SKM-1 (cell line): ENCODE measurements around the gene CTIF.
"Not testable (repeated sequence)": the region's sequence is repeated elsewhere in the genome, so short reads cannot be mapped to it uniquely, and the experiment has no call there.

Experiments
- DNase-seq: peaks from one replicate; lab custom pipeline; 2025; ENCODE audit not compliant: unreplicated experiment; lab: John Stamatoyannopoulos, UW

Gene CTIF

DNA sequence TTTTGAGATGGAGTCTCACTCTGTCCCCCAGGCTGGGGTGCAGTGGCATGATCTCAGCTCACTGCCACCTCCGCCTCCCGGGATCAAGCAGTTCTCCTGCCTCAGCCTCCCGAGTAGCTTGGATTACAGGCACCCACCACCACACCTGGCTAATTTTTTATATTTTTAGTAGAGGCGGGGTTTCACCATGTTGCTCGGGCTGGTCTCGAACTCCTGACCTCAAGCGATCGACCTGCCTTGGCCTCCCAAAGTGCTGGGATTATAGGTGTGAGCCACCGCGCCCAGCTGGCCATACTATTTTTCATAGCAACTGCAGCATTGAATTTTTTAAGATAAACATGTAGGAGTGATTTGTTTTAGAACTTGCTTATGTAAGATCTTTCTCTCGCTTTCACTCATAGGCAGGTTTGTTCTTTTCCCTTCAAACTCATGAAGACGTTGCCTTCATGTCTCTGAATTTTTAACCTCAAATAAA is 273.2 kb downstream of the CTIF start:
- DNase-seq = not testable (repeated sequence)

DNA sequence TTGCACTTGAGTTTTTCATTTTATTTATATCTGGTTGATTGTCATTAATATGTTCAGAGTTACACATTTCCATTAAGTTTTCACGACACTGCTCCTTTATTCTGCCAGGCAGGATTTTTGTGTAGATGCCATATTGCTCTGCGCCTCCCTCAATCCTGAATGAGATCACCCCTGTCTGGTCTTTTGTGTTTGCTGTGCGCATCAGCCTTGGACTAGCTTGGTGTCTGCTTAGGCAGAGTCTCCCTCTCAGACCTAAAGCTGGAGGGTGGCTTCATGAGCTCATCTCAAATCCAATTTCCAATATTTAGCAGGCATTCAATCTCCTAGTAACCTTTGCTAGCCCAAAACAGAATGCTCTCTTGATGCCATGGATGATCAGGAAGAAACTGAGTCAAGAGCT is 274.5 kb downstream of the CTIF start:
- DNase-seq = no peak

DNA sequence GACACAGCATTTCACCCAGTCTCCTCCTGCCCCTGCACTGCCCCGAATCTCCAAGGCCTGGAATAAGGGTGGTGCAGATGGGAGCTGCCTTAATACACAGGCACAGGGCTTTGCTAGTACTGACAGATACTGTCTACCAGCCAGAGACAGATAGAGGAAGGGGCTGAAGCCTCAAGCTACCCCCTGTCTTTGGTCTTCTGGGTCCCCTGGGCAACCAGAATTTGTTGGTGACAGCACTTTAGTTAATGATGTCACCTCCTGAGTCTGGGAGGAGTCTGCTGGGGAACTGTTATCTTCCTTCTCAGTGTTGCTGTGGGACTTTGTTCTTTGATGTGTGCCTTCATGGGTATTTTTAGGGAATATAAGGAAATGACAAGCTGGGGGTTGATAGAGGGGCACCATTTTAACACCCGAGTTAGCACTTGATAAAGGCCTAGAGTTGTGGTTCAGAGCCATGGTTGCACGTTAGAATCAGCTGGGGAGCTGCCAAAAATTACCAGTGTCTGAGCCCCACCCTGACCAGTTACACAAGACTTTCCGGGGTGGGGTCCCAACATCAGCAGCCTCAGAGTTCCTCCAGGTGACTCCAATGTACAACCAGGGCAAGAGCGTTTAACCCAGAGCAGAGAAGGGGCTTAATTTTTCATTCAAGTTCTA is 275.1 kb downstream of the CTIF start:
- DNase-seq = no peak

DNA sequence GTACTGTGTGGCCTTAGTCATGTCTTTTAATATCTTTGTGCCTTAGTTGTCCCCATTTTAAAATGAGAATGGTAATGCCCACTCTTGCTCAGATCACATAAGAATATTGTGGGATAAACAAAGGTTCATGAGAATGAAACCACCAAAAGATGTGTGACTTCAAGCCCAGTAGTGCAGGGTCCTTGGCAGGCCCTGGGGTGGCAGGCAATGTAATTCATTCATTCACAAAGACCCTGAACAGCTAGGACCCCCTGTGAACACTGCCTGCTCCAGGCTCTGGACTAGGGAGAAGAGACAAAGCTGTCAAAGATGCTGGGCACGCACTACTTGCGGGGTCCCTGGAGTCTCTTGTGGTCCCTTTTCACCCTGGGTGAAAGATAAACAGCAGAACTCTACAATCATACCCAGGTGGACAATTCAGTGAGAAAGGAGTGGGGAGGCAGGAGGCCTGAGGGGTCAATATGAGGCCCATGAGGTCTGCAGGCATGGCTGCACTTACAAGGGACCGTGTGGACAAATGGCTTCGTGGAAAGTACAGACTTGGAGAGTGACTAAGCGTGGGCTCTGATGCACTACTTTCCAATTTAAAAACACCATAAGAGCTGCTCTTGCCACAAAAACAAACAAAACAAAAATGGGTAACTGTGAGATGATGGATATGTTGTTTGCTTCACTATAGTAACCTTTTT is 275.8 kb downstream of the CTIF start:
- DNase-seq = no peak

DNA sequence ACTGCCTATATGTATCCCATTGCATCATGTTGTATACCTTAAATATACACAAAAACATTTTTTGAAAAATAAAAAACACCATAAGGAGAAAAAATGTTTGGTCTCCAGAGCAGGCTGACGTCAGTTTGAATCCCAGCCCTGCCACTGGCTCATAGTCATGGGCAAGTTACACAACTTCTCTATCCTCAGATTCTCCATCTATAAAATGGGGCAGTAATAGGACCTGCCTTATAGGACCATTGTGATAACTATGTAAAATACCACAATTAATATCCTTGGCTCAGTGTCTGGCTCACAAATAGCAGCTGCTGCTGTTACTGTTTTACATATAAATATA is 276.3 kb downstream of the CTIF start:
- DNase-seq = no peak

DNA sequence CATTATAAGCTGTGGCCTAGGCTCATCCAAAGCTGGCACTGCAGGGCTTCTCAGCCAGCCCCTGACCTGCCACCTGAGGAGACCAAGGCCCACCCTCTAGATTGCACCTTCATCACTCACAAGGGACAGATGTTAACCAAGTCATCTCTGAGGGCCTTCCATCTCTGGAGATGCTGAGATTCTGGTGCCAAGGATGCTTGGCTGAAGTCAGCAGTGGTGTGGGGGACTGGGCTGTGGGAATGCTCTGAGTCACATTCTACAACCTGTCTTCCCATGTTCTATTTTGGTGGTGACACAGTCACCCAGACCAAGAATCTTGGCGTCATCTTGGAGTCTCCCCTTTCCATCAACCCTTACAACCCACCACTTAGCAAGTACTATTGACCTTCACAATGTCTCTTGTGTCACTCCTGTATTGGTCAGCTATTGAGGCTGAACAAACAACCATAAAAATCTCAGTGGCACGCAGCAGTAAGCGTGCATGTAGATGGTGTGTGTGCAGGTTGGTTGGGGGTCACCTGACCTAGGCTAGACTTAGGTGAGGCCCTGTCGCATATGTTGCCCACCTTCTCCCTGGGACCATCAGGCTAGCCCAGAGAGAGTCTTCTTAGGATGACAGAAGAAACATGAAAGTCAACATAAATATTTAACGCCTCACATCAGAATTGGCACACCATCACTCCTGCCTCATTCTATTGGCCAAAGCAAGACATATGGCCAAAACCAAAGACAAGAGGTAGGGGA is 276.9 kb downstream of the CTIF start:
- no peak for DNase-seq

DNA sequence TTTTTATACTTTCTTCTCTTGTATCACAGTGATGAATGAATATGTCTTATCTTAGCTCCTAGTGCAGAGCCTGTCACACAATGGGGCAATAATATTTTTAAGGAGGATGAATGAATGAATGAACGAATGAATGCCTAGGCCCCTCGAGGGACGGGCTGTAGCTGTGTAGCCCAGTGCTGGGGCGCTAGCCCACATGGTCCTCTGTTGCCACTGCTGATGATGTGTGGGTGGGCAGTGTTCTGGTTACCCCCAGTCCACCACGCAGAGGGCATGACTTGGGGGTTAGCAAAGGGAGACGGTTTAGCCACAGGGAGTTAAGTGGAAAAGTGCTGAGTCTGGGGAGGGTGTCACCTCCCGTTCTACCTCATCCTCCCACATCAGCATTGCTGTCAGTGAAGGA is 277.7 kb downstream of the CTIF start:
- DNase-seq = no peak

DNA sequence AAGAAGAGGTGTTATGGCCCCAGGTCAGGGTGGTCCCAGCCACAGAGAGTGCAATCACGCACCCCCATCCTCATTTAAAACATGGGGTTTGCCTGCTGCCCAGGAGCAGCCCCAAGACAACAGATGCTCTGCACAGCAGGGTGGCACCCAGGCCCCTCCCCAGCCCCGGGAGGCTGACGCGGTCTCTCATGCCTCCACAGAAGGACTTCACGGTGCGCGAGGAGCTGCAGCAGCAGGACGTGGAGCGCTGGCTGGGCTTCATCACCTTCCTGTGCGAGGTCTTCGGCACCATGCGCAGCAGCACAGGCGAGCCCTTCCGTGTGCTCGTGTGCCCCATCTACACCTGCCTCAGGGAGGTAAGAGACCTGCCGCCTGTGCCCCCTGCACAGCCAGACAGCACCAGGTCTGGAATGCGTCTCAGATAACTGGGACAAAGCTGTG is 278.2 kb downstream of the CTIF start:
- DNase-seq = no peak

DNA sequence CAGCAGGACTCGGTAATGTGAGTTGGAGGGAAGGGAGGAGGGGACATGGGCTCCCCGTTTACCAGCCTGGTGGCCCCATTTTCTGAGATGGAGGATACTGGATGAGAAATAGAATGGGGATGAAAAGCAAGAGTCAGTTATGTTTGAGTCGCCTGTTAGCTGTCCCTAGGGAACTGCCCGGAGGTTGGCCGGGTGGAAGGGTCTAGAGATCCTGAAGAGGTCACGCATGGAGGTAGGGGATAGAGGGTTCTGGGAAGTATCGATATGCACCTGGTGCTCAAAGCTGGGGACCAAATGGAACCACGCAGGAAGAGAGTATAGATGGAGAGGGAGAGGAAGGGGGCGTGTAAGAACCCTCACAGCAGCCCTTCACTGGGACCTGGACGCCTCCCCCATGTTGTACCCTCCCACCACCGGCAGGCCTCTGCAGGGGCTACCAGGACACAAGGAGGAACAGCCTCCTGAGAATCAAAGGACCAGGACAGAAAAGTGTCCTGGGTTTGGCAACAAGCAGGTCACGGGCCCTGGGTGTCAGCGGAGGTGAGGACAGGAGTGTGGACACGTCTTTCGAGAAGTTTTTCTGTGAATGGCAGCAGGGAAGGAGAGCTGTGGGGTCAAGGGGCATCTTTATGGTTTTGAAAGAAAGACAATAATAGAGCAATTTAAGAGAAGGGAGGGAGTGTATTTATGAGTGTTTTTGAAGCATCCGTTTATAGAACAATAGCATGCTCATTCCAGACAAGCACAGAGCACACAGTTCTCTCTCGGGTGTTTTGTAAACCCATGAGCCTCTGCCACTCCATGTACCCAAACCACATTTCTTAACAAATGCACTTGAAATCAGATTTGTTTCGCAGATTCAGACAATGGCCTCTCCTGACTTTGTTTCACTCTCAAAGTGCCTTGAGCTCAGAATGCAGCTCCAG is 279.8 kb downstream of the CTIF start:
- no peak for DNase-seq

DNA sequence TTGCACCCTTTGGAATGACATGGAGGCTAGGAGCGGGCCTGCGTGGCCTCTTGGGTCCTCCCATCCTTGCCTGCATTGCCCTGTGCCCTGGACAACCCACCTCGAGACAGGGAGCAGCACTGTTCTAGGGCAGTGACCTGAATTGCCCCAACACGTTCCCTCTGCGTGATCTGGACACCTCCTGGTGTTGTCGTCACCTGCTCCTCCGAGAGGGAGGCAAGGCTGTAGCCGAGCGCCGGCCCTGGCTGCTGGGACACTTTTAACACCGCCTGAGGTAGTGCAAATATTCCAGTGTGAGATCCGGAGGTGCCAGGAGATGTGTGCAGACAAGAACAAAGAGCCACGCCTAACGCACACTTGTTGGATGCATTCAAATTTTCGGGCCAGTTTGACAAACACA is 280.4 kb downstream of the CTIF start:
- no peak for DNase-seq

DNA sequence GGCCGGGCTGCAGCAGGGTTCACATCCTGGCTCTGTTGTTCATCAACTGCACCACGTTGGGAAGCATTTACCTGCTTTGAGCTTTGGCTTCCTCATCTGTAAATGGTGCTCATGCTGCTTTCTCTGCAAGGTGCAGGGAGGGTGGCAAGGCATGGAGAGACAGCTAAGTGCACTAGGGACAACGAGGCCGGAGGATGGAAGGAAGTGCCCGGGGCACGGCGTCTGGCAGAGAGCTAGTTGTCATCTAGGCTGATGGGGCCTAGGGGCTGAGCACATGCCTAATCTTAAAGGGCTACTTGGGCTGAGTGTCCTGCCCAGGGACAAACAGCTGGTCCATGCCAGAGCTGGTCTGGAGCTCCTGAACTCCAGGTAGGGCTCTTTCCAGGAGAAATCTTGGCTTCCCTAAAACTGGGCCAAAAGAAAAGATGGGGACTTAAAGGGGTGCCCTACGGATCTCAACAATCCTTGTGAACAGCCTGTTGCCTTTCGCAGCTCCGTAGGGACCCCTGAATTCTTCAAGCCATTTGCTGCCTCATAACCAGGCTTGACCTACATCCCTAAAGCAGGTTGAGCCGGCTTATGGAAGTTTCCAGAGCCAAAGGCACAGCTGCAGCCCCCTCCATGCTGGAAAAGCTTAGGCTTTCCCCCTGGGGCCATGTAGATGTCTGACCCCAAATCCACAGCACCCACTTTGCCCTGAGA is 281.1 kb downstream of the CTIF start:
- DNase-seq = no peak

DNA sequence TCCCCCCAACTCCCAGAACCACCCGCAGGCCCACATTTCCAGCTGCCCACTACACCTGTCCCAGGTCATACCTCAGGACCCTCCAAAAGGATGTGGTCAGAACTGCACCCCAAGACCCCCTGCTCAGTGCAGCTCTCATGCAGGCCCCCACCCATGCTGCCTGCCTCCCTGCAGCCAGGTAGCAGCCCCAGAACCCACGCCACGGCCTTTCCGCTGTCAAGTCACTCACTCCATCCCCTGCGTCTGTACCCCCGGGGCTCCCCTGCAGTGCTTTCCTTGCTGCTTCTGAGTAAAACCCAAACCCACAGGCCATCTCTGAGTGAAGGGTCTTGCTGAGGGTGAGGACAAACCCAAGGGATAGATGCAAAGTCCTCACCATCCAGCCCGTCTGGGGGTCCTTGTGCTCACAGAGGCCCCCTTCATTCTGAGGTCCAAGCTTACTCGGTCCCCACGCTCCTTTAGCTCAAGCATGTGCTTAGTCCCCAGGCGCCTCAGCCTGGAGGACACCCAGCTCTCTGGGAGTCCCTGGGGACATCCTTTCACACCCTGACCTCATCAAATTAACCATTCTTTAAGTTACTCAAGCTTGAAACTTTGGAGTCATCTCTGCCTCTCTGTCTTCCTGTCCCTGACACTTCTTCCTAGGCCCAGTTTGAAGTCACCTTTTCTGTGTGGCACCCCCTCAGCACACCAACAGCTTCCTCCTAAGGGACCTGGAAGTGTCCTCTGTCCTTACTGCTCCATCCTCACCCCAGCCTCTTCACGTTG is 281.8 kb downstream of the CTIF start:
- no peak for DNase-seq

DNA sequence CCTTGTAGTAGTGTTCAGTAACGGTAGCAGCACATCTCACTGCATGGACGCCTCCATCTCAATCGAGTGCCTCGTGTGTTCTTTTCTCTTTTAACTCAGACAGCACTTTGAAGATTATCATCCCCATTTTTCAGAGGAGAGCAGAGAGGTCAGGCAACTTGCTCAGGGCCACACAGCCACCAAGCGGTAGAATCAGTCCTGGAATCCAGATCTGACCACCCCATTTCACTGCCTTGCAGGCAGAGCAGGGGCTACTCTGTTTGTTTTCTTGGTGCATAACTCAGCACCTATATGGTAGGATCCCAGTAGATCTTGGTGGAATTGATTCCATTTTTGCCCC is 282.4 kb downstream of the CTIF start:
- no peak for DNase-seq

DNA sequence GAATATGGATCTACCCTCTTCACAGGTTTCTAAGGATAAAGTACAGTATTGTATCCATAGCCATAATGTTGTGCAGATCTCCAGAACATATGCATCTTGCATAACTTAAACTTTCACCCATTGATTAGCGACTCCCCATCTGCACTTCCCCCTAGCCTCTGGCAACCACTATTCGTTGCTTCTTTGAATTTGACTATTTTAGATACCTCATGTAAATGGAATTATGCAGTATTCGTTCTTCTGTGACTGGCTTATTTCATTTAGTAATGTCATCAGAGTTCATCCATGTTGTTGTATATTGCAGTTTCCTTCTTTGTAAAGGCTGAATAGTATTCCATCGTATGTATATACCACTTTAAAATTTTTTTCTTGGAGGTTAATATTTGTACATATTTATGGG is 283.0 kb downstream of the CTIF start:
- DNase-seq = no peak

DNA sequence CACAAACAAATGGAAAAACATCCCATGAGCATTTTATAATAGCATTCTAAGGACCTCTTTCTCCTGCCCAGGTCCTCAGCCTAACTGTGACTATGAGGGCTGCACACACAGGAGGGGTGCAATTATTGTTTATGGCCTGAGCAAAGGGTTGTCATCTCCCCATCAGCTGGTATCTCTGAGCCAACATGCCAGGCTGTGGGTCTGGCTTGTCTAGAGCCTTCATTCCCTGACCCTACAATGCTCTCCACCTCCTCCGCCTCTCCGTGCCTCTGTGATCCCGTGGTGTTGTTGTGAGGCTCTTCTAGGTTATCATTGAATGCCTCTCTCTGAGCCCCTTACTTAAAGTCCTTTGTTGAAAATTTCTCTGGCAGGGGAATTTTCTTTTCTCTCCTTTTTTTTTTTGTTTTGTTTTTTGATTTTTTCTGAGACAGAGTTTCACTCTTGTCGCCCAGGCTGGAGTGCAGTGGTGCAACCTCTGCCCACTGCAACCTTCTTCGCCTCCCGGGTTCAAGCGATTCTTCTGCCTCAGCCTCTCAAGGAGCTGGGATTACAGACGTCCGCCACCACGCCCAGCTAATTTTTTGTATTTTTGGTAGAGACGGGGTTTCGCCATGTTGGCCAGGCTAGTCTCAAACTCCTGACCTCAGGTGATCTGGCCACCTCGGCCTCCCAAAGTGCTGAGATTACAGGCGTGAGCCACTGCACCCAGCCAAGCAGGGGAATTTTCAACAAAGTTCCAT is 285.6 kb downstream of the CTIF start:
- DNase-seq = no peak

DNA sequence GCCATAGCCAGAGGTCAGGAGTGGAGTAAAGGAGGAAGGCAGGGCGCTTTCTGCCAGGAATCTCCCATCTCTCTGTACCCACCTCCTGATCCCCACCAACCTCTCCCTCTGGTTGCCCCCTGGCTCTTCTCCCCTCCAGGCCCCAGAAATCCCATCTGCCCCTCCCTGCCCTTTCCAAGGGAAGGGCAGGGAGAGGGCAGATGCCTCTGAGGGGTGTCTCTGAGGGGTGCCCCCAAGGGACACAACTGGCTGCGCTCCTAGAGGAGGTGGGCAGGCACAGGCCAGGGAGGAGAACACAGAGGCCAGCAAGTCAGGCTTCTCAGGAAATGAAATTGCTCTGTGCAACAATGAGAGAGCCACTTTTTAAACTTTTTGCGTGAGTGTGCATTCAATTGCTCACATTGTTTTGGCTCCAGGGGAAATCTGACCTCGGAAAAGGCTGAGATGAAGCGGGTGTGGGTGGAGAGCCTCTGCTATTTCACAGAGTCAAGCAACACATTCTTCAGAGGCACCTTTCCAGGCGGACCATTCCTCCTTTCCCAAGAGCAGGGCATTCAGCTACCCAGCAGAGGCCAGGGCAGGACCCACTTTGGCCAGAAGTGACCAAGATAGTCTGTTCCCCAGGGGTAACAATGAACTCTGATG is 286.4 kb downstream of the CTIF start:
- DNase-seq = no peak

DNA sequence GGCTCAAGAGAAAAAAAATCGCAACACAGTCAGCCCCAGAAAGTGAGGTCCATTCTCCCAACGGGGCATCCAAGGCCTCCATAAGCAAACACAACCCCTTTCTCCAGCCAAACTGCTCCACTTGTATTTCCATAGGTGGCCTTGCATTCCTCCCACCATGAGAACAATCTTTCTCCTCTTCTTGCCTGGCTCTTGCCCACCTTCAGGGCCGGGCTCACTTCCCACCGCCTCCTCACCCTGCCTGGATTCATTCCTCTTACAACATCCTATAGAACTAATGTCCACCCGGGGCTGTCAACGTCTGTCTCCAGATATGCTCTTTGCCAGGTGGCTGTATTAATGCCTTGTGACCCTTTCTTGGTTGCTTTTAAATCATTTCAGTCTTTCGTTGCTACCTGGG is 287.4 kb downstream of the CTIF start:
- no peak for DNase-seq

DNA sequence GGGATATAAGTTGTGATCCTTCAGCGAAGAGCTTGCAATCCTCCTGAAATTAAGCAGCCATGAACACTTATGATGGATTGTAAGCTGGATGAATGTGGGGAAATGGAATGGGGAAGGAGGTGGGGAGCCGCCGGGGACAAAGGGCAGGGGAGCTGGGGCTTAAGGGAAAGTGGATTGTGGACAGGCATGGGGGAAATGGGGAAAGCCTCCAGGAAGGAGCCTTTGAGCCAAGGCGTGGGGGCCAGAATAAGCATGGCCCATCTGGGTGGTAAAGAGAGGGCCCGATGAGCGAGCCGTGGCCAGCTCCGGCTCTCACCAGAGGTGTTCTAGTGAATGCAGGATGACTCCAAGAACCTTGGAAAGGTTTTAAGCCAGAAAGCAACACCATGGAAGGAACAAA is 288.0 kb downstream of the CTIF start:
- DNase-seq = no peak
